ENCODE measurements around the gene SORBS1.
"Not testable (repeated sequence)": the region's sequence is repeated elsewhere in the genome, so short reads cannot be mapped to it uniquely, and the experiment has no call there.

Gene SORBS1

GRCh38 chr10:95480102-95480900 is 80.9 kb downstream of the SORBS1 start:
- DNase-seq, result no peak

- DNase-seq, result no peak
Observed at GRCh38 chr10:95478935-95479334, 82.2 kb downstream of the SORBS1 start.

GRCh38 chr10:95478185-95478584 is 83.0 kb downstream of the SORBS1 start:
- no peak for DNase-seq

GRCh38 chr10:95477175-95477520 is 84.0 kb downstream of the SORBS1 start:
- DNase-seq, result no peak

DNA sequence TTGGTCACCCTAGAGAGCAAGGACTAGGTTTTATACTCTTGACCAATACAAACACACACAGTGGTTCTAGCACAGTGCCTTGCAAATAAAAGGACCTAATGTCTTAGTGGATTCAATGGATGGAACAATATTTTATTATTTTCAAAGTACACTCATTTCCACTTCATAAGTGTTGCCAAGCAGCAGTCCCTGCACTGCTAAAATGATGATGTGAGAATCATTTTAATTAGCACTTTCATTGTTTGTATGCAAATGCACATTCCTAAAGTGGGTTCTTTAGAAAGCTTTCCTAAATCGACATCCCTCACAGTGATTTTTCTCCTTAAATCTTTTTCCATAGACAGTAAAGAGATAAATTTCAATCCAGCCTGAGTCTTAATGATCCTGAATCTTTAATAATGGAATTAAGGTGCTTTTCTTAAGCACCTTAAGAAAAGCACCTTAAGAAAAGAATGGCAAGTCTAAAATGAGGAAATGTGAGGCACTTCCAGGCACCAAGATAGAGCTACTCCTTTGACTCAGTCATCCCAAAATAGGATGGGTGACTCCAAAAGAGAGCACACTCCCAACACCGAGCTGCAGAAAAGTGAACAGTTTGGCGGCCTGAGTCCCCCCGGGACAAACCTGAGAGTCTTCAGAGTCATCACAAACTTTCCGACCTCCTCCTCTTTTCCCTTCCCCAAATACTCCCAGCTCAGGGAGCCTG is 84.5 kb downstream of the SORBS1 start:
- DNase-seq, result no peak

- DNase-seq, result no peak
Observed at GRCh38 chr10:95475827-95476468, 85.2 kb downstream of the SORBS1 start.

DNA sequence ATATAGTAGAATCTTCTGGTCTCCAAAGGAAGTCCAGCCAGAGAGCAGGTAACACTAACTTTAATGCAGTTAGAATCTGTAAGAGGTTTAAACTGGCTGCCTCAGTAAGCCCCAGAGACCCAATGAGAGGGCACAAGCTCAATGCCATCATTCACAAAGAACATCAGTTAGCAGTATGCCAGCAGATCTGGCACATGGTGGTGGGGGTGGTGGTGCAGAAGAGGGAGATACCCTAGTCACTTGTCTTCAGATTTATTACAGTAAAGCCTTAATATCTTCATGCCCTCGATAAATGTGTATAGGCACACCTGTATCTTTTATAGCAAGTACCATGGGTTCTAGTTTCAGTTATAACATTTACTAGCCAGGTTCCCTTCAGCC is 86.2 kb downstream of the SORBS1 start:
- DNase-seq, result no peak

DNA sequence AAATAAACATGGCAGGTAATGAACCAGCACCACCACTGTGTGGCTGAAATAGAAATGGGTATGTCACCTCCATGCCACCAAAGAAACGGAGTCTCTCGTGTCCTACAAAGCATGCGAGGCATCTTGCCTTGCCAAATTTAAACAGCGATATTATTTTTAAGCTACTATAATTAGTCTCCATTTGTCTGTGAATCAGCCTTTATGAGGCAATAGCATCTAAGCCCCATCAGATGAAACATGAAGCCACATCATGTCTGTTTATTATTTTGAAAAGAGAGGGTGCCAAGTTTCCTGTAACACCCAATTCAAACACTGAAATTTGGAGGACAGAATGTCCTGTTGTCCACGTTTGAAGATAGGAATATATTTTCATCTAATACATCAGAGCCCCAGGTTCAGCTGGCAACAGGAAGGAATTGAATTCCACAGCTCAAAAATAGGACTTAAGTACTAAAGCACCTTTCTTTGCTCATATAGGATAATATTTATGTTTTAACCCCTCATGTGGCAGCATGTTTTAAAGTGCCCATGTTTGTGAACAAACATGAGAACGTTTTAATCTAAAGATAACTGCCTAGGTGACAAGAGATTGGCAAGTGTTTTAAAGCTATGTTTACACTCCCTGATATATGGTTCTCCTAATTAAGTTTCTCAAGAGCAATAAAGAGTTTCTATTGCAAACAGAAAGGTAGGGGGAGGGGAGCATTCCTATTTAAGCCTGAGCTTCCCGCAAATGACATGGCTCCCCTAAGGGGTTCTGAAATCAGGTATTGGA is 86.8 kb downstream of the SORBS1 start:
- peak; percentile 10 for DNase-seq

DNA sequence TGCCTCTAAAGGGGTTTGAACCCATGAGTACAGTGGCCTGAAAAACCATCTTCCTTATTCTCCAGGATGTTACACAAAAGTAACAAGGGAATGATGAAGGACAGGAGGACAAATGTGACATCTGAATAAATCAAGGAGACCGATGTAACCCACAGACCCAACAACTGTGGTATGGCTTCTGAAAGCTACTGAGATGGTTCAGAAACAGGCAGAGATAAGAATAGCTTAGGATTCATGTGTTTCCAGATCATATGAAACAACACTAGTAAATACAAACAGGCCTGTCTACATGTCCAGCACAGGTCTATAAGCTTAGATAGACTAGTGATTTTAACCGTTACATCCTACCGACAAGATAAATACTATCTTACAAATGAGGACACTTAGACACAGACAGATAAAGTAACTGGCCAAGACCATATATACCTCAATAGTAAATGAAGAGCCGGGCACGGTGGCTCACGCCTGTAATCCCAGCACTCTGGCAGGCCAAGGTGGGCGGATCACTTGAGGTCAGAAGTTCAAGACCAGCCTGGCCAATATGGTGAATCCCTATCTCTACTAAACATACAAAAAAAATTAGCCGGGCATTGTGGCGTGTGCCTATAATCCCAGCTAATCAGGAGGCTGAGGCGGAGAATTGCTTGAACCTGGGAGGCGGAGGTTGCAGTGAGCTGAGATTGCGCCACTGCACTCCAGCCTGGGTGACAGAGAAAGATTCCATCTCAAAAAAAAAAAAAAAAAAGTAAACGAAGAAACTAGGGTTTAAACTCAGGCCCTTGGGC is 88.7 kb downstream of the SORBS1 start:
- no peak for DNase-seq

DNA sequence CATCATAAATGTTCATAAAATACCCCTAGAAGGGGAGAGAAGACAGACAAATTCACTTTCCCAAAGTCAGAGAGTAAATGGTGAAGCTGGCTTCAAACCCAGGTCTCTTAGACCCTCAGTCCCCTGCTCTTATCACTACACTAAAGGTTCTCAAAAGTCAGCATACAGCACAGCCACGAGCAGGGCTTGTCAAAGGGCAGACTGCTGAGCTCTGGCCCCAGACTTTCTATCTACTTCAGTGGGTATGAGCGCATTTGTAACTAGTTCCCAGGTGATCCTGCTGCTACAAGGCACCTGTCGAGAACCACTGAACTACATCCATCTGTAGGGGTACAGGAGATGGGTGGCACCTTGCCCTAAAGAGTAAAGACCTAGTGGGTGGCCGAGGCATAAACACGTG is 91.5 kb downstream of the SORBS1 start:
- no peak for DNase-seq

- no peak for DNase-seq
Observed at GRCh38 chr10:95469251-95469650, 91.9 kb downstream of the SORBS1 start.

GRCh38 chr10:95467642-95468041 is 93.5 kb downstream of the SORBS1 start:
- not testable (repeated sequence) for DNase-seq

GRCh38 chr10:95467162-95467599 is 94.0 kb downstream of the SORBS1 start:
- DNase-seq, result no peak

- no peak for DNase-seq
Observed at GRCh38 chr10:95466436-95466835, 94.7 kb downstream of the SORBS1 start.

DNA sequence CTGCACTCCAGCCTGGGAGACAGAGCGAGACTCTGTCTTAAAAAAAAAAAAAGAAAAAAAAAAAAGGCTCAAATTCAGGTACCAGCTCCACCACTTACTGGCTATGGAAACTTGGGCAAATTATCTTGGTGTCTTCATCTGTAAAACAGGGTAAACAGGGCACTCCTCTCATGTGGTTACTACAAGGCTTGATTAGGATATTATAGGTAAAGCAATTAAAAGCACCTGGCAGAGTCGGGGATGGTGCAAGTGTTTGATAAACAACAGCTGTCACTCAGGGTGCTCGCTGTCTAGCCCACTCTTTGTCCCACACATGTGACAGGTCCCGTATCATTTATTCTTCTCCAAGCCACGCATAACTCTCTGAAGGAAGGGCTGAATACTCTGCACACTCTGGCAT is 96.9 kb downstream of the SORBS1 start:
- no peak for DNase-seq

GRCh38 chr10:95462740-95463667 is 98.2 kb downstream of the SORBS1 start:
- DNase-seq, result no peak

DNA sequence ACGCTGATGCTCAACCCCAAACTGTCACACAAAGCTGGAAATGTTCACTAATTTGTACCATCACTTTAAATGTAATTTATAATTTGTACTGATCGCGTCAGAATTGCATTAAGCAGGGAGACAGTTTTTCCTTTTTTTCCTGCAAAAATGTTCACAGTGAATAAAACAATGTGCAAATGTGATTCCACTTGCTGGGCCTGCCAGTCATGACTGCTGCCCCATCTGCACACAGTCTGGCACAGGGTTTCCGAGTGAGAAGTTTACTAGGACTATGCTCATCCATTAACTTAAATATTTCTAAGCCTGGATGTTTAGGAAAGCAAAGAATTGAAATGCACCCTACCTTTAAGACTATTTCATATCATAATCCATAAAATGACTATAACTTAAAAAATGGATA is 99.6 kb downstream of the SORBS1 start:
- DNase-seq, result peak; percentile 21

GRCh38 chr10:95459446-95460045 is 101.6 kb downstream of the SORBS1 start:
- DNase-seq, result no peak

- DNase-seq, result no peak
Observed at GRCh38 chr10:95458871-95459270, 102.3 kb downstream of the SORBS1 start.

DNA sequence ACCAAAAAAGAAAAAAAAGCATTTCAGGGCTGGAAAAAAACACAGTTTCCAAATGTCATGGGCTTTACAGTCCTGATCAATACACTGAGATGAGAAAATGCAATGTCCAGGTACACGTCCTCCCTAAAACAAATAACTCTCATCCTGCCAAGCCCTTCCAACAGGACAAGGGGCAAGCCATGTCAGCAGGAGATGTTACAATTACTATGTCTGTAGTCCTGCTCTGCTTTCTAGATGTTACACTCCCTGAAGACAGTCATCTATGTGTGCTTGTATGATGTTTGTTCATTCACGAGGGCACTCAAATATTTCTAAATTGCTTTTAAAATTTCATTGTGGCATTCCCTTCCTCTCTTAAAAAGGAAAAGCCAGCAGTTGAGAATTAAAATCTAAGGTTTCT is 103.2 kb downstream of the SORBS1 start:
- DNase-seq, result no peak
